ENCODE data around the gene TNS3.

DNA sequence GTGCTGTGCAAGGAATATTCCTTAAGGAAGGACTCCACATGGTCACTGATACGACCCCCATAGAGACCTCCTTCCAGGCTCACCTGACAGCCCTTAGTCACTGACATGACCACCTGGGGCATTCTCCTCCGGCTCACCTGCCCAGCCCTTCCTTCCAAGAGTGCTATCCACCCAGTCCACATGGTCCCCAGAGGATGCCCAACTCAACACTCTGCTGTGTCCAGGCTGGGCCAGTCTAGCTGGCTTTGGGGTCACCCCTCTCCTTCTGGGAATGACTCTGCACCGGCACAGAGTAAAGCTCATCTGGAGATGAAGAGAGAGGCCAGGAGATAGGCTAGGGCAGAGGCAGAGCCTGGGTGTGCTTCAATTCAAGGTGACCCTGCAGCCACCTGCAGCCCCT, 300.8 kb downstream of the TNS3 start:
- TF ChIP-seq, protein P1, sequence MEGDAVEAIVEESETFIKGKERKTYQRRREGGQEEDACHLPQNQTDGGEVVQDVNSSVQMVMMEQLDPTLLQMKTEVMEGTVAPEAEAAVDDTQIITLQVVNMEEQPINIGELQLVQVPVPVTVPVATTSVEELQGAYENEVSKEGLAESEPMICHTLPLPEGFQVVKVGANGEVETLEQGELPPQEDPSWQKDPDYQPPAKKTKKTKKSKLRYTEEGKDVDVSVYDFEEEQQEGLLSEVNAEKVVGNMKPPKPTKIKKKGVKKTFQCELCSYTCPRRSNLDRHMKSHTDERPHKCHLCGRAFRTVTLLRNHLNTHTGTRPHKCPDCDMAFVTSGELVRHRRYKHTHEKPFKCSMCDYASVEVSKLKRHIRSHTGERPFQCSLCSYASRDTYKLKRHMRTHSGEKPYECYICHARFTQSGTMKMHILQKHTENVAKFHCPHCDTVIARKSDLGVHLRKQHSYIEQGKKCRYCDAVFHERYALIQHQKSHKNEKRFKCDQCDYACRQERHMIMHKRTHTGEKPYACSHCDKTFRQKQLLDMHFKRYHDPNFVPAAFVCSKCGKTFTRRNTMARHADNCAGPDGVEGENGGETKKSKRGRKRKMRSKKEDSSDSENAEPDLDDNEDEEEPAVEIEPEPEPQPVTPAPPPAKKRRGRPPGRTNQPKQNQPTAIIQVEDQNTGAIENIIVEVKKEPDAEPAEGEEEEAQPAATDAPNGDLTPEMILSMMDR (IDR thresholded peaks at IDR 0.05): no peak
- TF ChIP-seq EZH2 (IDR thresholded peaks at IDR 0.05; ENCODE audit: borderline replicate concordance, insufficient read depth, low read depth, low read length, poor library complexity, severe bottlenecking): no peak

Measured in B cell (primary cell).